ENCODE results near the gene IFI16.

DNA sequence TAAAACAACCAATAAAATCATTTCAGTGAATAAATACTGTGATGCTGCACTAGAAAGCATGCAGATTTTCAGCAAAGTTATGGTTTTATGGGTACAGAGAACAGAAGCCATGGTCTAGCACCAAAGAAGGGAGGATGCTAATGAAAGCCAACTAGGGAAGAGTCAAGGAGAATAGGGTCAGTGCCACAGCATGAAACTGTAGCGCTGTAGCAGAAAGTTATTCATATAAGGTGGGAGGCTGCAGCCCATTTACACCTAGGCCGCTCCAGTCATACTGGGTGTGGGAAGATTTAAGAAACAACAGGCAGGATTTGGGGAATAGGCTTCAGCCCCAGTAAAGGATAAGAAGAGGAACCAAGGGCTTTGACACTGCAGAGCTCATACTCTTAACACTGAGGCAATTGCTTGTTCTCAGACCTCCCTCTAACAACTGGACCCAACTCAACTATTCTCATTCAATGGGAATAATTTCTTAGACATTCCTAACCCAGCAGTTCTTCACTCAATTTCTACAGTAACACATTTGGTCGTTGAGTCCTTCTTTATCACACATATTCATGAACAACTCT is 4.4 kb downstream of the IFI16 start:
- TF ChIP-seq, protein P1, sequence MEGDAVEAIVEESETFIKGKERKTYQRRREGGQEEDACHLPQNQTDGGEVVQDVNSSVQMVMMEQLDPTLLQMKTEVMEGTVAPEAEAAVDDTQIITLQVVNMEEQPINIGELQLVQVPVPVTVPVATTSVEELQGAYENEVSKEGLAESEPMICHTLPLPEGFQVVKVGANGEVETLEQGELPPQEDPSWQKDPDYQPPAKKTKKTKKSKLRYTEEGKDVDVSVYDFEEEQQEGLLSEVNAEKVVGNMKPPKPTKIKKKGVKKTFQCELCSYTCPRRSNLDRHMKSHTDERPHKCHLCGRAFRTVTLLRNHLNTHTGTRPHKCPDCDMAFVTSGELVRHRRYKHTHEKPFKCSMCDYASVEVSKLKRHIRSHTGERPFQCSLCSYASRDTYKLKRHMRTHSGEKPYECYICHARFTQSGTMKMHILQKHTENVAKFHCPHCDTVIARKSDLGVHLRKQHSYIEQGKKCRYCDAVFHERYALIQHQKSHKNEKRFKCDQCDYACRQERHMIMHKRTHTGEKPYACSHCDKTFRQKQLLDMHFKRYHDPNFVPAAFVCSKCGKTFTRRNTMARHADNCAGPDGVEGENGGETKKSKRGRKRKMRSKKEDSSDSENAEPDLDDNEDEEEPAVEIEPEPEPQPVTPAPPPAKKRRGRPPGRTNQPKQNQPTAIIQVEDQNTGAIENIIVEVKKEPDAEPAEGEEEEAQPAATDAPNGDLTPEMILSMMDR (tag by site-specific recombination; IDR thresholded peaks at IDR 0.05), result no peak
- TF ChIP-seq ZNF132 (tag by site-specific recombination; IDR thresholded peaks at IDR 0.05; ENCODE audit: borderline replicate concordance), result no peak
- TF ChIP-seq ZNF138 (tag by site-specific recombination; IDR thresholded peaks at IDR 0.05; ENCODE audit: borderline replicate concordance), result no peak
- TF ChIP-seq ZBTB8A (tag by site-specific recombination; IDR thresholded peaks at IDR 0.05), result no peak
- TF ChIP-seq ZNF23 (tag by site-specific recombination; IDR thresholded peaks at IDR 0.05; ENCODE audit: borderline replicate concordance), result no peak
- no peak for TF ChIP-seq ZNF610 (tag by site-specific recombination; IDR thresholded peaks at IDR 0.05; ENCODE audit: borderline replicate concordance)
- TF ChIP-seq ZNF561 (tag by site-specific recombination; IDR thresholded peaks at IDR 0.05; ENCODE audit: borderline replicate concordance), result no peak
- no peak for TF ChIP-seq ZNF548 (tag by site-specific recombination; IDR thresholded peaks at IDR 0.05)
- TF ChIP-seq ZNF10 (tag by site-specific recombination; IDR thresholded peaks at IDR 0.05), result no peak

Data from HEK293 (cell line).